Activated naive CD8-positive, alpha-beta T cell treated with anti-CD3 and anti-CD28 coated beads, Interleukin-2, amount 10 ng/mL, durations not matched to agents 7 days and 5 days (primary cell): Measurements from ENCODE around the gene ZMYM4. TPM values are rescaled to one million over a fixed set of nuclear protein-coding genes. Genes with fewer than 3 reads are reported as not detected.

Experiments used
- ATAC-seq: fragments of 150-1000 bp; cut with Tn5 transposase; one replicate; pipeline ENCODE4 v1.10.0; 2021; ENCODE audit warnings: low read depth, moderate library complexity
- POLR2A ChIA-PET: fragments of 350-600 bp; sonication (Branson Sonifier 250); formaldehyde crosslinking; loops from one replicate; lab custom pipeline; 2021; ENCODE audit warnings: antibody characterized with exemption; lab: Charles Lee
- DNase-seq: peaks from one replicate; pipeline ENCODE4 v3.0.0; 2021
- H3K27ac Mint-ChIP-seq: one replicate; pipeline ENCODE4 v1.8.0; 2022; ENCODE audit warnings: mild to moderate bottlenecking, mixed read lengths
- H3K27me3 Mint-ChIP-seq: one replicate; pipeline ENCODE4 v1.8.0; 2022; ENCODE audit warnings: mild to moderate bottlenecking, moderate library complexity, mixed read lengths
- H3K36me3 Mint-ChIP-seq: one replicate; pipeline ENCODE4 v1.8.0; 2021; ENCODE audit warnings: mild to moderate bottlenecking, mixed read lengths
- H3K4me1 Mint-ChIP-seq: one replicate; pipeline ENCODE4 v1.8.0; 2021; ENCODE audit warnings: mixed read lengths
- H3K4me3 Mint-ChIP-seq: one replicate; pipeline ENCODE4 v1.8.0; 2022; ENCODE audit warnings: mild to moderate bottlenecking, moderate library complexity, mixed read lengths
- H3K9me3 Mint-ChIP-seq: one replicate; pipeline ENCODE4 v1.8.0; 2021; ENCODE audit warnings: mixed read lengths
- total RNA-seq, 2 experiments: library from RNA; stranded (reverse); gene quantifications; one replicate each; pipeline ENCODE4 v1.2.3, GENCODE V29; 2021

ZMYM4 gene
- total RNA-seq, 2 experiments from 2014 or later, result 29.5 to 29.8 TPM

GRCh38 chr1:35407743-35408142 is 139.2 kb downstream of the ZMYM4 start:
- ATAC-seq, result no peak
- H3K27me3 Mint-ChIP-seq, result no peaks in the 10 kb centered on the region
- no peaks in the 10 kb centered on the region for H3K9me3 Mint-ChIP-seq
- POLR2A ChIA-PET, result no interaction called here
- H3K4me1 Mint-ChIP-seq, result peaks cover 2% of the 10 kb centered on the region
- no peak for DNase-seq
- peaks cover 33% of the 10 kb centered on the region for H3K36me3 Mint-ChIP-seq
- H3K27ac Mint-ChIP-seq, result no peak overlapping the region
- no peak overlapping the region for H3K4me3 Mint-ChIP-seq

- POLR2A ChIA-PET, result no interaction called here
- Mint-ChIP-seq H3K27me3 (no peaks in the 10 kb centered on the region), H3K9me3 (no peaks in the 10 kb centered on the region), H3K27ac (no peak overlapping the region), H3K4me3 (no peak overlapping the region), H3K4me1 (peaks cover 2% of the 10 kb centered on the region), H3K36me3 (peaks cover 33% of the 10 kb centered on the region)
- DNase-seq (no peak), ATAC-seq (no peak)
Observed at GRCh38 chr1:35408925-35409324, 140.4 kb downstream of the ZMYM4 start.

- H3K9me3 Mint-ChIP-seq, result no peaks in the 10 kb centered on the region
- peaks cover 8% of the 10 kb centered on the region for H3K36me3 Mint-ChIP-seq
- H3K4me3 Mint-ChIP-seq, result no peak overlapping the region
- H3K27ac Mint-ChIP-seq, result no peak overlapping the region
- ATAC-seq (no peak), DNase-seq (no peak)
- H3K4me1 Mint-ChIP-seq, result peaks cover 1% of the 10 kb centered on the region
- H3K27me3 Mint-ChIP-seq, result no peaks in the 10 kb centered on the region
- POLR2A ChIA-PET, result no interaction called here
Observed at GRCh38 chr1:35426097-35426586, 157.6 kb downstream of the ZMYM4 start.

- POLR2A ChIA-PET, result interaction anchor here (0.7 kb wide), 1 partner anchor 58 kb away, joined by 3 read pairs; no protein-coding TSS in a partner anchor
- Mint-ChIP-seq H3K27me3 (no peaks in the 10 kb centered on the region), H3K4me3 (no peak overlapping the region), H3K36me3 (peaks cover 16% of the 10 kb centered on the region), H3K27ac (no peak overlapping the region), H3K9me3 (no peaks in the 10 kb centered on the region), H3K4me1 (peaks cover 5% of the 10 kb centered on the region)
- ATAC-seq (no peak), DNase-seq (no peak)
Observed at GRCh38 chr1:35428360-35428759, 159.9 kb downstream of the ZMYM4 start.

- no peaks in the 10 kb centered on the region for H3K27me3 Mint-ChIP-seq
- no peak overlapping the region for H3K27ac Mint-ChIP-seq
- POLR2A ChIA-PET, result no interaction called here
- peaks cover 18% of the 10 kb centered on the region for H3K36me3 Mint-ChIP-seq
- DNase-seq (no peak), ATAC-seq (no peak)
- H3K4me3 Mint-ChIP-seq, result no peak overlapping the region
- peaks cover 7% of the 10 kb centered on the region for H3K4me1 Mint-ChIP-seq
- no peaks in the 10 kb centered on the region for H3K9me3 Mint-ChIP-seq
Observed at GRCh38 chr1:35430762-35431161, 162.3 kb downstream of the ZMYM4 start.

GRCh38 chr1:35431173-35431599 is 162.7 kb downstream of the ZMYM4 start:
- DNase-seq (no peak), ATAC-seq (no peak)
- Mint-ChIP-seq H3K4me3 (no peak overlapping the region), H3K9me3 (no peaks in the 10 kb centered on the region), H3K4me1 (peaks cover 7% of the 10 kb centered on the region), H3K27me3 (no peaks in the 10 kb centered on the region), H3K36me3 (peaks cover 18% of the 10 kb centered on the region), H3K27ac (no peak overlapping the region)
- POLR2A ChIA-PET, result no interaction called here

- no peaks in the 10 kb centered on the region for H3K27me3 Mint-ChIP-seq
- H3K9me3 Mint-ChIP-seq, result no peaks in the 10 kb centered on the region
- no peak overlapping the region for H3K27ac Mint-ChIP-seq
- no peak overlapping the region for H3K4me3 Mint-ChIP-seq
- ATAC-seq (no peak), DNase-seq (no peak)
- H3K36me3 Mint-ChIP-seq, result peaks cover 19% of the 10 kb centered on the region
- POLR2A ChIA-PET, result no interaction called here
- peaks cover 7% of the 10 kb centered on the region for H3K4me1 Mint-ChIP-seq
Observed at GRCh38 chr1:35432231-35432630, 163.7 kb downstream of the ZMYM4 start.

GRCh38 chr1:35433714-35434113 is 165.2 kb downstream of the ZMYM4 start:
- Mint-ChIP-seq H3K36me3 (peaks cover 24% of the 10 kb centered on the region), H3K4me3 (no peak overlapping the region)

GRCh38 chr1:35434703-35435102 is 166.2 kb downstream of the ZMYM4 start:
- Mint-ChIP-seq H3K4me3 (no peak overlapping the region), H3K9me3 (no peaks in the 10 kb centered on the region), H3K36me3 (peaks cover 26% of the 10 kb centered on the region), H3K4me1 (peaks cover 9% of the 10 kb centered on the region), H3K27me3 (no peaks in the 10 kb centered on the region), H3K27ac (no peak overlapping the region)
- POLR2A ChIA-PET, result no interaction called here
- no peak for DNase-seq
- no peak for ATAC-seq

More at GRCh38 chr1:35433714-35434113, 165.2 kb downstream of the ZMYM4 start:
- no peaks in the 10 kb centered on the region for H3K9me3 Mint-ChIP-seq
- ATAC-seq (no peak), DNase-seq (no peak)
- no peak overlapping the region for H3K27ac Mint-ChIP-seq
- no peaks in the 10 kb centered on the region for H3K27me3 Mint-ChIP-seq
- H3K4me1 Mint-ChIP-seq, result peaks cover 9% of the 10 kb centered on the region
- POLR2A ChIA-PET, result no interaction called here

- peaks cover 23% of the 10 kb centered on the region for H3K36me3 Mint-ChIP-seq
- no peak for ATAC-seq
- no peaks in the 10 kb centered on the region for H3K27me3 Mint-ChIP-seq
- POLR2A ChIA-PET, result no interaction called here
- peaks cover 8% of the 10 kb centered on the region for H3K4me1 Mint-ChIP-seq
- H3K4me3 Mint-ChIP-seq, result no peak overlapping the region
- H3K9me3 Mint-ChIP-seq, result no peaks in the 10 kb centered on the region
- H3K27ac Mint-ChIP-seq, result no peak overlapping the region
- no peak for DNase-seq
Observed at GRCh38 chr1:35436078-35436477, 167.6 kb downstream of the ZMYM4 start.

GRCh38 chr1:35437200-35437599 is 168.7 kb downstream of the ZMYM4 start:
- Mint-ChIP-seq H3K27ac (no peak overlapping the region), H3K27me3 (no peaks in the 10 kb centered on the region), H3K4me1 (peaks cover 4% of the 10 kb centered on the region), H3K4me3 (no peak overlapping the region), H3K9me3 (no peaks in the 10 kb centered on the region), H3K36me3 (peaks cover 18% of the 10 kb centered on the region)
- POLR2A ChIA-PET, result no interaction called here
- DNase-seq, result no peak
- ATAC-seq, result no peak

GRCh38 chr1:35439626-35440025 is 171.1 kb downstream of the ZMYM4 start:
- H3K4me3 Mint-ChIP-seq, result no peak overlapping the region
- peaks cover 21% of the 10 kb centered on the region for H3K36me3 Mint-ChIP-seq
- POLR2A ChIA-PET, result interaction anchor here (0.6 kb wide), 1 partner anchor 263 kb away, joined by 4 read pairs; no protein-coding TSS in a partner anchor
- no peaks in the 10 kb centered on the region for H3K27me3 Mint-ChIP-seq
- no peak overlapping the region for H3K27ac Mint-ChIP-seq
- DNase-seq (no peak), ATAC-seq (no peak)
- H3K9me3 Mint-ChIP-seq, result no peaks in the 10 kb centered on the region
- peaks cover 6% of the 10 kb centered on the region for H3K4me1 Mint-ChIP-seq

GRCh38 chr1:35441926-35442579 is 173.5 kb downstream of the ZMYM4 start:
- POLR2A ChIA-PET, result no interaction called here
- H3K36me3 Mint-ChIP-seq, result peaks cover 20% of the 10 kb centered on the region

GRCh38 chr1:35442734-35443133 is 174.2 kb downstream of the ZMYM4 start:
- Mint-ChIP-seq H3K4me1 (peaks cover 10% of the 10 kb centered on the region), H3K4me3 (no peak overlapping the region), H3K27ac (peak overlapping the region; percentile 5), H3K27me3 (no peaks in the 10 kb centered on the region), H3K9me3 (no peaks in the 10 kb centered on the region), H3K36me3 (peaks cover 20% of the 10 kb centered on the region)
- DNase-seq (no peak), ATAC-seq (no peak)
- POLR2A ChIA-PET, result no interaction called here

More at GRCh38 chr1:35441926-35442579, 173.5 kb downstream of the ZMYM4 start:
- no peak for DNase-seq
- Mint-ChIP-seq H3K4me3 (no peak overlapping the region), H3K4me1 (peaks cover 6% of the 10 kb centered on the region), H3K9me3 (no peaks in the 10 kb centered on the region), H3K27ac (no peak overlapping the region), H3K27me3 (no peaks in the 10 kb centered on the region)
- ATAC-seq, result no peak
